Muscle of arm (tissue), 12 donors: ENCODE results near the gene CARMIL1. TPM values are rescaled to one million over a fixed set of nuclear protein-coding genes. Genes with fewer than 3 reads are reported as not detected.

Source experiments
- DNase-seq: peaks from one replicate; pipeline ENCODE4 v3.0.0-alpha.2; 2013
- polyA plus RNA-seq, 12 donors: library from polyadenylated mRNA; unstranded; fragments of 120-200 nt; gene quantifications; one replicate each; pipeline ENCODE4 v1.2.1, GENCODE V29; 2013; ENCODE audit not compliant: insufficient read length in 12 of 12

Gene CARMIL1
- polyA plus RNA-seq, 12 donors: 2.5 to 23.3 (median 3.5) TPM; not detected in 1

- no peak for DNase-seq
These were observed 363.6 kb downstream of the CARMIL1 start for GRCh38 chr6:25642667-25643328.

GRCh38 chr6:25645916-25646315, 366.7 kb downstream of the CARMIL1 start:
- no peak for DNase-seq

GRCh38 chr6:25649611-25650010, 370.4 kb downstream of the CARMIL1 start:
- no peak for DNase-seq

- DNase-seq: peak; percentile 76
These were observed 372.9 kb downstream of the CARMIL1 start, which contains the start of gene SCGN for GRCh38 chr6:25652007-25652515. SCGN (plus strand) TSS chr6:25652215; CDS start chr6:25652404, 189 bp downstream.

GRCh38 chr6:25655723-25656122, 376.5 kb downstream of the CARMIL1 start:
- no peak for DNase-seq

- DNase-seq: no peak
These were observed 380.6 kb downstream of the CARMIL1 start for GRCh38 chr6:25659633-25660368.

GRCh38 chr6:25660512-25660911, 381.3 kb downstream of the CARMIL1 start:
- DNase-seq: no peak

GRCh38 chr6:25661129-25661779, 382.1 kb downstream of the CARMIL1 start:
- DNase-seq: no peak

- DNase-seq: no peak
These were observed 386.3 kb downstream of the CARMIL1 start for GRCh38 chr6:25665455-25665854.

GRCh38 chr6:25669413-25669812, 390.2 kb downstream of the CARMIL1 start:
- no peak for DNase-seq
